GM12875 (cell line): Measurements from ENCODE around the gene CEPT1.

Experiments used
- H3K4me3 ChIP-seq: one replicate; pipeline ENCODE4 v1.5.1; 2011; ENCODE audit warnings: low read depth, low read length, control low read depth
- TF ChIP-seq, protein P1 (sequence below): IDR thresholded peaks from 2 replicates; pipeline ENCODE4 v1.5.1; 2011; ENCODE audit warnings: low read depth, mild to moderate bottlenecking, control low read depth, inconsistent platforms, low read length, moderate library complexity, borderline replicate concordance; ENCODE audit not compliant: insufficient read depth

Gene CEPT1

DNA sequence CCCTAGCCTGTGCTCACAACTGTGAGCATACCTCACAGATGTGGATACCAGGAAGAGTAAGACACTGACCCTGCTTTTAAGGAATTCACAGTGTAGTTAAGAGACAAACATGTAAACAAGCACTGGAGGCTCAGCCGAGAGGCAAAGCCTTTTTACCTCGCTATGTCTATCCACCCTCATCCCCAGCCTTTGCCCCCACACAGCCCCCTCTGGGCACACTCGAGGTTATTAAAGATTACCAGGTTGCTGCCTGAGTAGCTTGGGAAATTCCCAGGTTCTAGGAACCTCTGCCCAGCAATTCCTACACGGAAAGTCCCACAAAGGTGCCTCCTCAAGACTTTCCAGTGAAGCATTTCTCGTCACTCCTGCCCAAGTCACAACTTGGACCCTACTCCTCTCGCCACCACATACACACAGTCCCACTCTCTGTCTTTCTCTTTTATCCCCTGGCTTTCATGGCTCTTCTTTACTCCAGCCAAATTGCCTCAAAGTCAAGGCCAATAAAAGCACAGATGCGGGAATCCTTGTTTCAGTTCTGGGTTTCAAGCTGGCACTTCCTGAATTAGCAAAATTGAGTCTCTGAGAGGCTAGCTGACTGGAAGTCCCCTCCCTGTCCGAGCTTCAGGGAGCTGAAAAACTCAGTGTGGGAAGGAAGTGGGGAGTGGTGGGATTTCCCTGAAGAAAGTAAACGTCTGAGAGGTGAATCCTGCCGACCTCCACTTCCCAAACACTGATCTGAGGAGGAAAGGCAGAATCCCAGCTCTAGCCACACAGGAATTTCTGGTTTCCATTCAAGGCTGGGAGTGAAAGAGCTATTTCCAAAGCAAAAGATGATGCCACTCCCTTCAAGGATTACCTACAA lies 52.9 kb downstream of the CEPT1 start:
- TF ChIP-seq, protein P1, sequence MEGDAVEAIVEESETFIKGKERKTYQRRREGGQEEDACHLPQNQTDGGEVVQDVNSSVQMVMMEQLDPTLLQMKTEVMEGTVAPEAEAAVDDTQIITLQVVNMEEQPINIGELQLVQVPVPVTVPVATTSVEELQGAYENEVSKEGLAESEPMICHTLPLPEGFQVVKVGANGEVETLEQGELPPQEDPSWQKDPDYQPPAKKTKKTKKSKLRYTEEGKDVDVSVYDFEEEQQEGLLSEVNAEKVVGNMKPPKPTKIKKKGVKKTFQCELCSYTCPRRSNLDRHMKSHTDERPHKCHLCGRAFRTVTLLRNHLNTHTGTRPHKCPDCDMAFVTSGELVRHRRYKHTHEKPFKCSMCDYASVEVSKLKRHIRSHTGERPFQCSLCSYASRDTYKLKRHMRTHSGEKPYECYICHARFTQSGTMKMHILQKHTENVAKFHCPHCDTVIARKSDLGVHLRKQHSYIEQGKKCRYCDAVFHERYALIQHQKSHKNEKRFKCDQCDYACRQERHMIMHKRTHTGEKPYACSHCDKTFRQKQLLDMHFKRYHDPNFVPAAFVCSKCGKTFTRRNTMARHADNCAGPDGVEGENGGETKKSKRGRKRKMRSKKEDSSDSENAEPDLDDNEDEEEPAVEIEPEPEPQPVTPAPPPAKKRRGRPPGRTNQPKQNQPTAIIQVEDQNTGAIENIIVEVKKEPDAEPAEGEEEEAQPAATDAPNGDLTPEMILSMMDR = no peak
- H3K4me3 ChIP-seq = no peak overlapping the region

DNA sequence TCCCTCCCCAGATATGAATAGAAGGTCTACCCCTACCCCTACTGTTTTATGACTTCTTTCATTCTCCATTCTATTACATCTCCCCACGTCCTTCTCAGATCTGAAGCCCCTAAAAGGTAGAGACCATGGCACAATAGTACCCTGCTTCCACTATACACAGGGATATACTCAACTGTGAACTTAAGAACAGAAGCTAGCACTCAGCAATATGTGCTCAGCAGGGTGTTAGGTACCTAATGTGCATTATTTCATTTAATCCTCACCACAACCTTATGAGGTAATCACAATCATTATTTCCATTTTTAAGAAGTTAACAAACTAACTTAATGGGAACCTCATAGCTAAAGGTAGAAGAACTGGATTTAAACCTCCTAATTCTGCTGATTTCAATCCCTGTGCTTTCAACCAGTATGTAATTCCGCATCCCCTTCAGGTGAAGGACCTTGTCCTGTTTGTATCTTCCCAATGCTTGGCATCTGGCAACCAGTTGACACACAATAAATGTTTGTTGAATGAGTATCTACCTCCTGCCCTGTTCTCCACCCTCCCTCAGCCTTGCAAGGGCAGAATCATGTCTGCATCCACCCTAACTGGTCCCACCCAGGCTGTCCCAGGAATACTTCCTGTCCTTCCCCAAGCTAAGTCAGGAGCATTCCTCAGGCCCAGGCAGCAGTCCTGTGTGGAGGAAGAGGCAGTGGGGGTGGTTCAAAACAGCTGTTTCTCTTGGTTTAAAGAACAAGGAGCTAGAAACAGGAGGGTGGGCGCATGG lies 53.9 kb downstream of the CEPT1 start:
- TF ChIP-seq, protein P1 = no peak
- no peak overlapping the region for H3K4me3 ChIP-seq

DNA sequence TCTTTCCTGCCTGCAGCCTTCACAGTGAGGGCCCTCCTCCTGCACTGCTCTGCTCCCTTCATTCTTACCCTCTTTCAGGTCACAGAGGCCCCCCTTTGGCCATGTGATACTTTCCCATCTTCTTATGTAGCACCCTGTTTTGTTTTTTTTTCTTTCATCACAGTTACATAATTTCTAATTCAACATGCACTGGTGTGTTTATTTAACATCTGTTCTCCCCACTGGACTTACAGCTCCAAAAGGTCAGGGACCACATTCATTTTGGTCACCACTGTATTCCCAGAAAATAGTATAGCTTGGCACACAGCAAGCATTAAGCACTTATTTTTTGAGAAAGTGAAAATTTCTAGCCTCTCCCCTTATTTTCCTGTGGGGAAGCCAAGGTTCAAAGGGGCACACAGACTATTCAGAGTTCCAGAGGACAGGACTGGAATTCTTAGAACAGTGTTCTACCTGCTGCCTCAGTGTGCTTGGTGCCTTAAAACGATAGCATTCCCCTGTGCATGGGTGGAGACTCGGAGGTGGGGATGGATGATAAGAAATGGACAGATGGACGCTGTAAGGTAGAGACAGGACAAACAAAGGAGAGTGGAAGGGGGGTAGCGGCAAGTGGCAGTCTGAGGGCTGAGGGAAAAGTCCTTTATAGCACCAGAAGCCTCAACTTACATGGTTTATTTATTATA lies 55.1 kb downstream of the CEPT1 start:
- peak overlapping the region; percentile 1 for H3K4me3 ChIP-seq
- TF ChIP-seq, protein P1 = no peak

DNA sequence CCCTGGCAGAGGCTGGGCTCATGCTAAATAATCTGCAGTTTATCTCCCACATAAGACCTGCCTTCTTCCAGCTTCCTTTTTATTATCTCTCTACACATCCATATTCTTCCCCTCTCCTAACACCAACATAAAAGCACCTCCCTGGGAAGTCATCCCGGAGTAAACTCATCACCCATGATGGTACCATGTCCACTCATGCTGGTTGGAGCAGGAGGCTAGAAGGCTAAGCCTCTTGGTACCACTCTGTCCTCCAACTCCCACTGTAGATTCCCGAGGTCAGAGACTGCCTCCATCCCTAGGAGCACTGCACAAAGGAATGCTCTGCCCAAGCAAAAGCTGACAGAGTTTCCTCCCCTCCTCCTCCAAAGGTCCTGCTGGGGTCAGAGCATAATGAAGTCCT lies 56.2 kb downstream of the CEPT1 start:
- H3K4me3 ChIP-seq = peak overlapping the region; percentile 65
- TF ChIP-seq, protein P1 = no peak

DNA sequence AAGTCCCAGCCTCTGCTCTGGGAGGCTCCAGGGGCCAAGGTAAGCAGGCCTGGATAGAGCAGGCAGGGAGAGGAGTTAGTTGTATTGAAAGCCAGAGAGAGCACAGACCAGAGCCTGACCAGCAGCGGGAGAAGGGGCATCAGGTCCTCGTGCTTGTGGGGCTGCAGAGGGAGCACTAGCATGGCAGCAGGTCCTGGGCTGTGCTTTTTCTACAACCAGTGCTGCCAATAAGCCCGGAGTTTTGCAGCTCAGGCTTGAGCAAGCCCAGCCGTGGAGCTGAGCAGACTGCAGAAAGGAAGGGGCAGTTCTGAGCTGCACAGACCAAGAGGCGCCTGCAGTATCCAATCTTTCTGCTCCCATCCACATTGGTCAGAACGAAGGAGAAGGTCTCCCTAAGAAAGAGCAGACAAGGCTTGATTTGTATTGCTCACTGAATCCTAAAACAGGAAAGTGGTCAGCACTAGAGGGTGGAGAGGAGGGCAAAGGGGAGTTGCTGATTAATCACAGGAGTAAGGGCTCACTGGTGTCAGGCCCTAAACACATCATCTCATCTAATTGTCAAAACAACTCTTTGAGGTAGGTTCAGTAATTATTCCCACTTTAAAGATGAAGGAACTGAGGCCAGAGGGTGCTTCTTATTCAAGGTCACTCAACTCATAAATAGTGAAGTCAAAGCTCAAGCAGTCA lies 57.7 kb downstream of the CEPT1 start:
- peak overlapping the region; percentile 65 for H3K4me3 ChIP-seq
- TF ChIP-seq, protein P1 = peak; percentile 73

DNA sequence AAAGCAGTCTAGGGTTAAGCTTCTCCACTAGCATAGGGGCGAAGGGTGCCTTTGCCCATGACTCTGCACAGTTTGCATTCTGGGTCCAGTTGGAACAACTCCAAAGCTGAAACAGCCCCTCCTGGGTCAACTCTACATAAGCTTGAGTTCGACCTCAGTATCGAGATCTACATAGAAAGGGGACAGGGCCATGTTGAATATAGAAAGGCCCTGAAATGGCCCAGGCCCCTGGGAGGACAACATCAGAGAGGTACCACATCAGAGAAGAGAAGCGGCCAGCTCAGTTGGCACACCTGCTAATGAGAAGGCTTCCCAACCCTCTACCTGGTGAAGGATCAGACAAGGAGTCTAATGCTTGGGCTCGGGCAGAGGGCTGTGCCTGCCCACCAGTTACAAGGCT lies 58.8 kb downstream of the CEPT1 start:
- TF ChIP-seq, protein P1 = no peak
- H3K4me3 ChIP-seq = peak overlapping the region; percentile 65
